Stimulated activated CD4-positive, alpha-beta T cell treated with anti-CD3 and anti-CD28 coated beads, Interleukin-1b, Interleukin-23, amount 100 ng/mL, for 4 hours (primary cell): ENCODE results near the gene KANK2.

Experiments
- DNase-seq, 2 donors: peaks; one replicate each; pipeline ENCODE4 v3.0.0-alpha.2; 2020; ENCODE audit warnings: low read depth in 2 of 2

The KANK2 gene

GRCh38 chr19:11197291-11198174 is at the start of gene KANK2:
Gene KANK2, minus strand, starts transcription at chr19:11197545. Its CDS starts 3,034 bp downstream, at chr19:11194511.
- DNase-seq: peak; percentile 57 to 75

- DNase-seq: no peak
Measured at GRCh38 chr19:11246941-11247340, 49.6 kb upstream of the KANK2 start.

- DNase-seq: no peak
Measured at GRCh38 chr19:11244846-11245589, 47.7 kb upstream of the KANK2 start.

GRCh38 chr19:11243798-11244169 is 46.4 kb upstream of the KANK2 start:
- no peak for DNase-seq

GRCh38 chr19:11242864-11243797 is 45.8 kb upstream of the KANK2 start:
- DNase-seq: peak; percentile 76 to 90

GRCh38 chr19:11242025-11242424 is 44.7 kb upstream of the KANK2 start:
- DNase-seq: no peak

GRCh38 chr19:11240008-11240444 is 42.7 kb upstream of the KANK2 start:
- DNase-seq: no peak

- DNase-seq: no peak
Measured at GRCh38 chr19:11239377-11240000, 42.1 kb upstream of the KANK2 start, which contains the start of gene ANGPTL8. Gene ANGPTL8, plus strand, starts transcription at chr19:11239619. Its CDS starts 19 bp downstream, at chr19:11239638.

GRCh38 chr19:11238781-11239376 is 41.5 kb upstream of the KANK2 start:
- no peak for DNase-seq

GRCh38 chr19:11238041-11238440 is 40.7 kb upstream of the KANK2 start:
- DNase-seq: no peak

- no peak for DNase-seq
Measured at GRCh38 chr19:11237321-11237720, 40.0 kb upstream of the KANK2 start.

GRCh38 chr19:11236324-11237301 is 39.3 kb upstream of the KANK2 start:
- DNase-seq: no peak

- DNase-seq: no peak
Measured at GRCh38 chr19:11234486-11235075, 37.2 kb upstream of the KANK2 start.

- no peak for DNase-seq
Measured at GRCh38 chr19:11233073-11233472, 35.7 kb upstream of the KANK2 start.

- no peak for DNase-seq
Measured at GRCh38 chr19:11232555-11232954, 35.2 kb upstream of the KANK2 start.

- DNase-seq: no peak
Measured at GRCh38 chr19:11230621-11231386, 33.5 kb upstream of the KANK2 start.

- no peak for DNase-seq
Measured at GRCh38 chr19:11227195-11227886, 30.0 kb upstream of the KANK2 start.

- no peak for DNase-seq
Measured at GRCh38 chr19:11226716-11227166, 29.4 kb upstream of the KANK2 start.
